ENCODE data around the gene LGR4. TPM values are rescaled to one million over a fixed set of nuclear protein-coding genes. Genes with fewer than 3 reads are reported as not detected.

The LGR4 gene
- polyA plus RNA-seq, 1 experiment, result 5.8 TPM

GRCh38 chr11:27401833-27402316, 70.7 kb downstream of the LGR4 start:
- ChIA-PET CTCF (interaction anchor here (0.8 kb wide), 1 partner anchor 84 kb away, joined by 3 read pairs; no protein-coding TSS in a partner anchor), POLR2A (no interaction called here)
- no peak for DNase-seq (ENCODE audit: low read depth, low spot score)
- no peak for TF ChIP-seq CTCF (IDR thresholded peaks at IDR 0.05; ENCODE audit: low read depth, low read length)
- Histone ChIP-seq H3K4me3 (ENCODE audit: low read depth, low read length) (no peak overlapping the region), H3K9me3 (ENCODE audit: control insufficient read depth, insufficient read depth, low read length) (no peaks in the 10 kb centered on the region), H3K27ac (ENCODE audit: low read depth, low read length) (no peak overlapping the region), H3K27me3 (ENCODE audit: control insufficient read depth, insufficient read depth, low read length) (peaks cover under 1% of the 10 kb centered on the region)

- no peak for TF ChIP-seq CTCF (IDR thresholded peaks at IDR 0.05; ENCODE audit: low read depth, low read length)
- H3K27ac ChIP-seq (ENCODE audit: low read depth, low read length), result no peak overlapping the region
- H3K4me3 ChIP-seq (ENCODE audit: low read depth, low read length), result no peak overlapping the region
- POLR2A ChIA-PET, result no interaction called here
- H3K27me3 ChIP-seq (ENCODE audit: control insufficient read depth, insufficient read depth, low read length), result peaks cover 3% of the 10 kb centered on the region
- DNase-seq (ENCODE audit: low read depth, low spot score), result no peak
- H3K9me3 ChIP-seq (ENCODE audit: control insufficient read depth, insufficient read depth, low read length), result no peaks in the 10 kb centered on the region
- CTCF ChIA-PET, result interaction anchor here (0.9 kb wide), 1 partner anchor 10 kb away, joined by 3 read pairs; no protein-coding TSS in a partner anchor
These were observed 71.2 kb downstream of the LGR4 start for GRCh38 chr11:27401280-27401832.

- peaks cover 3% of the 10 kb centered on the region for H3K27me3 ChIP-seq (ENCODE audit: control insufficient read depth, insufficient read depth, low read length)
- no peak overlapping the region for H3K27ac ChIP-seq (ENCODE audit: low read depth, low read length)
- ChIA-PET CTCF (interaction anchor here (0.6 kb wide), 1 partner anchor 74 kb away, joined by 3 read pairs; the partner anchor contains the start of gene LGR4), POLR2A (no interaction called here)
- H3K4me3 ChIP-seq (ENCODE audit: low read depth, low read length), result no peak overlapping the region
- TF ChIP-seq CTCF (IDR thresholded peaks at IDR 0.05; ENCODE audit: low read depth, low read length), result no peak
- no peaks in the 10 kb centered on the region for H3K9me3 ChIP-seq (ENCODE audit: control insufficient read depth, insufficient read depth, low read length)
- DNase-seq (ENCODE audit: low read depth, low spot score), result no peak
These were observed 74.2 kb downstream of the LGR4 start for GRCh38 chr11:27398400-27398770.

- Histone ChIP-seq H3K9me3 (ENCODE audit: control insufficient read depth, insufficient read depth, low read length) (no peaks in the 10 kb centered on the region), H3K27me3 (ENCODE audit: control insufficient read depth, insufficient read depth, low read length) (peaks cover 3% of the 10 kb centered on the region), H3K27ac (ENCODE audit: low read depth, low read length) (no peak overlapping the region), H3K4me3 (ENCODE audit: low read depth, low read length) (no peak overlapping the region)
- POLR2A ChIA-PET, result no interaction called here
- no peak for DNase-seq (ENCODE audit: low read depth, low spot score)
- CTCF ChIA-PET, result interaction anchor here (0.6 kb wide), 1 partner anchor 75 kb away, joined by 3 read pairs; the partner anchor contains the start of gene LGR4
- TF ChIP-seq CTCF (IDR thresholded peaks at IDR 0.05; ENCODE audit: low read depth, low read length), result no peak
These were observed 74.8 kb downstream of the LGR4 start for GRCh38 chr11:27397624-27398399.

All from AG04450 (cell line).